GM21360 (cell line): ENCODE measurements around the gene PLAAT1.

ENCODE experiments used
- ATAC-seq: cut with Tn5 transposase; IDR thresholded peaks from one replicate; pipeline ENCODE4 v1.9.1; 2021; ENCODE audit warnings: mild to moderate bottlenecking, moderate library complexity; ENCODE audit not compliant: unreplicated experiment

The PLAAT1 gene

GRCh38 chr3:193240850-193241706 lies at the start of gene PLAAT1:
Gene PLAAT1, plus strand, starts transcription at chr3:193241222. Its CDS starts 14,429 bp downstream, at chr3:193255651.
- ATAC-seq: peak; percentile 82

GRCh38 chr3:193194371-193194770 lies 46.7 kb upstream of the PLAAT1 start:
- ATAC-seq: no peak

GRCh38 chr3:193196746-193197145 lies 44.3 kb upstream of the PLAAT1 start:
- no peak for ATAC-seq

GRCh38 chr3:193207290-193208273 lies 33.4 kb upstream of the PLAAT1 start:
- ATAC-seq: no peak

- ATAC-seq: no peak
These were observed 30.4 kb upstream of the PLAAT1 start for GRCh38 chr3:193210618-193211017.

GRCh38 chr3:193211173-193211572 lies 29.8 kb upstream of the PLAAT1 start:
- ATAC-seq: no peak

- ATAC-seq: no peak
These were observed 29.0 kb upstream of the PLAAT1 start for GRCh38 chr3:193211984-193212383.

GRCh38 chr3:193212844-193213243 lies 28.2 kb upstream of the PLAAT1 start:
- ATAC-seq: no peak

- ATAC-seq: no peak
These were observed 26.6 kb upstream of the PLAAT1 start for GRCh38 chr3:193214445-193214844.

GRCh38 chr3:193225302-193226125 lies 15.5 kb upstream of the PLAAT1 start:
- no peak for ATAC-seq

- ATAC-seq: no peak
These were observed 12.8 kb upstream of the PLAAT1 start for GRCh38 chr3:193228206-193228605.

GRCh38 chr3:193229851-193230420 lies 11.1 kb upstream of the PLAAT1 start:
- ATAC-seq: no peak

GRCh38 chr3:193230610-193231009 lies 10.4 kb upstream of the PLAAT1 start:
- ATAC-seq: no peak

GRCh38 chr3:193231201-193231600 lies 9.8 kb upstream of the PLAAT1 start:
- no peak for ATAC-seq

- ATAC-seq: no peak
These were observed 4.4 kb upstream of the PLAAT1 start for GRCh38 chr3:193236599-193236998.

- no peak for ATAC-seq
These were observed 4.0 kb upstream of the PLAAT1 start for GRCh38 chr3:193237030-193237429.

- ATAC-seq: no peak
These were observed 579 bp upstream of the PLAAT1 start for GRCh38 chr3:193240436-193240849.

GRCh38 chr3:193241716-193242115 lies 694 bp downstream of the PLAAT1 start:
- no peak for ATAC-seq

GRCh38 chr3:193243571-193243970 lies 2.5 kb downstream of the PLAAT1 start:
- no peak for ATAC-seq

- ATAC-seq: no peak
These were observed 7.9 kb downstream of the PLAAT1 start for GRCh38 chr3:193248848-193249468.
